Forelimb muscle (tissue), 1 donor: ENCODE data around the gene TAS2R1. TPM values are rescaled to one million over a fixed set of nuclear protein-coding genes. Genes with fewer than 3 reads are reported as not detected.

ENCODE experiments used
- DNase-seq: peaks from one replicate; pipeline ENCODE4 v3.0.0-alpha.2; 2013; ENCODE audit warnings: low read depth
- polyA plus RNA-seq: library from polyadenylated mRNA; unstranded; fragments of 120-200 nt; gene quantifications from one replicate; pipeline ENCODE4 v1.2.1, GENCODE V29; 2013; ENCODE audit not compliant: insufficient read length

Gene TAS2R1
- polyA plus RNA-seq, 1 donor, result 0.32 TPM

GRCh38 chr5:9588254-9588653 lies 41.9 kb downstream of the TAS2R1 start:
- DNase-seq, result no peak

DNA sequence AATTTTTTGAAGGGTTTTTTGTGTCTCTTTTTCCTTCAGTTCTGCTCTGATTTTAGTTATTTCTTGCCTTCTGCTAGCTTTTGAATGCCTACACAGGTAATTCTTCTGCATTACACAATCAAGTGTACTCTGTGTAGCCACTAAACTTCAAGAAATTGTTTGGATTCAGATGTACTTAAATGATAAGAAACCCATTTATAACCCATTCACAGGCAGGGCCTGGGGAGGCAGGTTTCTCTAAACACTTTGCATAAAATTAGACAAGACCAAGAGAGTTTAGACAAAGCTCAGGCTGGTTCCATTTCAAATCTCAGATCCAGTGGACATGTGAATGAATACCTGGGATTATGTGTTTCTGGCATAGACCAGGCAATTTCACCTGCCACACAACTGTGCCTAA lies 43.0 kb downstream of the TAS2R1 start:
- no peak for DNase-seq

DNA sequence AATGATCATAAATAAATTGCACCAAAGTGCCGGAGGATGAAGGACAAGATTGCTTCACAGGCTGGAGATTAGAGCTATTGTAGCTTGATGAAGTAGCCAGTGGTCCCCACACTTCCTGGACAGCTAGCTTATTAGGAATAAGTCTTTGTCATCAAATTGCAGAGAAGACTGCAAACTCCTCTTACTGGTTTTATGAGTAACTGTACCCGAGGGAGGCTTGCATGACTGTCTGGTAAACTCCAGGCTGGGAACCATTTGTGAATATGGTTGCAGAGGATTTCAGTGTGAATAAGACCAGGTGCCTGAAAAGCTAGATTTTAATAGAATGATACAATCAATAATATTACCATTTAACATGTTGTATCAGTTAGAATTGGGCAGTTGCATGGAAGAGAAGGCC lies 47.7 kb downstream of the TAS2R1 start:
- no peak for DNase-seq

Other genes with a start within 250 kb of the TAS2R1 start
- gene SEMA5A, start 84.3 kb downstream of the TAS2R1 start, polyA plus RNA-seq, result 27.1 TPM